ENCODE data around the gene RTN4R. TPM values are rescaled to one million over a fixed set of nuclear protein-coding genes. Genes with fewer than 3 reads are reported as not detected.

Gene RTN4R
- polyA plus RNA-seq, 1 of the 3 experiments (the other 2 are of a cell fraction), result 0.23 TPM

GRCh38 chr22:20234314-20234682 is 33.8 kb downstream of the RTN4R start:
- Histone ChIP-seq H3K4me1 (ENCODE audit: control insufficient read depth in 1 of 2, insufficient read depth in 2 of 2, low read depth in 1 of 2, low read length in 1 of 2) (peaks cover 0 to 16% of the 10 kb centered on the region in 2 experiments; a peak in 1 of 4 replicates), H3K27ac (ENCODE audit: low read depth in 2 of 2, low read length in 1 of 2) (no peak overlapping the region)

More at GRCh38 chr22:20234314-20234682, 33.8 kb downstream of the RTN4R start:
- H3K79me2 ChIP-seq (ENCODE audit: insufficient read depth), result no peaks in the 10 kb centered on the region
- H3K4me2 ChIP-seq, result no peak overlapping the region
- no peaks in the 10 kb centered on the region for H4K20me1 ChIP-seq (ENCODE audit: insufficient read depth)
- H3K9me2 ChIP-seq, result no peaks in the 10 kb centered on the region
- peaks cover 2% of the 10 kb centered on the region; the same call in 1 of the 2 replicates for H3K27me3 ChIP-seq (ENCODE audit: insufficient read depth)
- WGBS (ENCODE audit: low lambda C conversion rate), result 68% methylated on average over 9 of the region's 10 CpGs
- TF ChIP-seq EZH2phosphoT487 (IDR thresholded peaks at IDR 0.05; ENCODE audit: borderline replicate concordance, low read depth) (no peak), RFX5 (IDR thresholded peaks at IDR 0.05; ENCODE audit: low read length) (no peak), FOSL2 (IDR thresholded peaks at IDR 0.05; ENCODE audit: borderline replicate concordance, low read depth) (no peak), ELF1 (IDR thresholded peaks at IDR 0.05) (no peak), MAX (IDR thresholded peaks at IDR 0.05; ENCODE audit: low read depth) (no peak), ZBTB33 (IDR thresholded peaks at IDR 0.05; ENCODE audit: borderline replicate concordance, low read depth) (no peak), FOXJ3 (CRISPR knock-in tag; IDR thresholded peaks at IDR 0.05) (no peak), YY1 (IDR thresholded peaks at IDR 0.05; ENCODE audit: low read depth) (no peak), TCF12 (IDR thresholded peaks at IDR 0.05) (no peak), REST (IDR thresholded peaks at IDR 0.05; ENCODE audit: low read depth, low read length) (no peak)
- H3K9me3 ChIP-seq, result no peaks in the 10 kb centered on the region
- no peak overlapping the region for H3K9ac ChIP-seq
- no peaks in the 10 kb centered on the region for H3F3A ChIP-seq (replicated peaks; ENCODE audit: insufficient read depth)
- H3K4me3 ChIP-seq (ENCODE audit: low read depth in 2 of 2, low read length in 1 of 2), result no peak overlapping the region
- POLR2A ChIA-PET, result no interaction called here
- no peaks in the 10 kb centered on the region for H3K36me3 ChIP-seq (replicated peaks in 1 of 2; ENCODE audit: control insufficient read depth in 1 of 2, insufficient read depth in 2 of 2, low read length in 1 of 2)
- no peak for DNase-seq
- CTCF ChIA-PET, result no interaction called here
- H2AFZ ChIP-seq (ENCODE audit: low read depth), result no peak overlapping the region
